Calu3 (cell line): Measurements from ENCODE around the gene HEXA. TPM values are rescaled to one million over a fixed set of nuclear protein-coding genes. Genes with fewer than 3 reads are reported as not detected.

ENCODE experiments used
- BruUV-seq: library from RNA; stranded (reverse); fragments of 400-500 nt; replicated peaks from 2 replicates; lab custom pipeline; 2021; lab: Mats Ljungman, UMichigan
- CTCF ChIA-PET: fragments of 300-600 bp; sonication (Branson Sonifier 250); formaldehyde crosslinking; loops from one replicate; lab custom pipeline; 2022; ENCODE audit warnings: antibody characterized with exemption; lab: Charles Lee
- DNase-seq: peaks from one replicate; pipeline ENCODE4 v3.0.0; 2022
- H3K27ac Mint-ChIP-seq: one replicate; pipeline ENCODE4 v1.8.0; 2022; ENCODE audit warnings: mixed read lengths; ENCODE audit not compliant: unreplicated experiment
- H3K27me3 Mint-ChIP-seq: one replicate; pipeline ENCODE4 v1.8.0; 2022; ENCODE audit warnings: mixed read lengths; ENCODE audit not compliant: unreplicated experiment
- H3K36me3 Mint-ChIP-seq: one replicate; pipeline ENCODE4 v1.8.0; 2022; ENCODE audit warnings: mild to moderate bottlenecking, moderate library complexity, mixed read lengths; ENCODE audit not compliant: insufficient read depth, unreplicated experiment
- H3K4me1 Mint-ChIP-seq: one replicate; pipeline ENCODE4 v1.8.0; 2022; ENCODE audit warnings: mild to moderate bottlenecking, low read depth, mixed read lengths; ENCODE audit not compliant: unreplicated experiment
- H3K4me3 Mint-ChIP-seq: one replicate; pipeline ENCODE4 v1.8.0; 2022; ENCODE audit warnings: mild to moderate bottlenecking, low read depth, moderate library complexity, mixed read lengths; ENCODE audit not compliant: unreplicated experiment
- H3K9me3 Mint-ChIP-seq: one replicate; pipeline ENCODE4 v1.8.0; 2022; ENCODE audit warnings: low read depth, mixed read lengths; ENCODE audit not compliant: unreplicated experiment
- CTCF ChIP-seq: fragments of 200-600 bp; IDR thresholded peaks from one replicate; pipeline ENCODE4 v1.8.0; 2022; ENCODE audit warnings: antibody characterized with exemption; ENCODE audit not compliant: unreplicated experiment
- intact Hi-C: fragments of 100-400 bp; cut with micrococcal nuclease; formaldehyde crosslinking; loops from one replicate; pipeline ENCODE4 v1.10.0; 2022; ENCODE audit not compliant: unreplicated experiment
- total RNA-seq: library from RNA; stranded (reverse); gene quantifications from 2 replicates; pipeline ENCODE4 v1.2.3, GENCODE V29; 2022

The HEXA gene
- total RNA-seq, 1 experiment from 2014 or later: 129 TPM

DNA sequence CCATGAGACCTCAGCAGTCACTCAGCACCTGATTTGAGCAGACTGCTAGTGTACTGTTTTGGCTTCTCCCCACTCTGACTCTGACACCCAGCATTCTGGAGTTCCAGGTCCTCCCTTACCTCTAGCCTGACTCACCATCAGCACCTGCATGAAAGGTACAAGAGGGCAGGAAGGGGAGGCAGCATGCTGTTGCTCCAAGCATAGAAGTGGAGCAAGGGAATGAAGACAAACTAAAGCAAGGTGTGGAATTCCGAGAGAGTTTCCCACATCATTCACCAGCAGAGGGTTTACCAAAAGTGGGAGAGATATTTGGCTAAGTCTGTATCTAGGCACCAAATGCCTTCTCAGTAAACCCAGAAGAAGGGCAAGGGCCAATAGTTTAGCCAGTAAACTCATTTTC is 21.3 kb downstream of the HEXA start:
- Mint-ChIP-seq H3K36me3 (peaks cover 20% of the 10 kb centered on the region), H3K27ac (no peak overlapping the region), H3K4me3 (no peak overlapping the region), H3K9me3 (no peaks in the 10 kb centered on the region), H3K27me3 (no peaks in the 10 kb centered on the region), H3K4me1 (peaks cover 10% of the 10 kb centered on the region)
- TF ChIP-seq CTCF: no peak
- no peak for DNase-seq
- BruUV-seq: no TSS peak
- intact Hi-C loops: no loop called here
- CTCF ChIA-PET: no interaction called here

- BruUV-seq: no TSS peak
- intact Hi-C loops: no loop called here
- Mint-ChIP-seq H3K27ac (no peak overlapping the region), H3K9me3 (no peaks in the 10 kb centered on the region), H3K4me3 (no peak overlapping the region), H3K36me3 (peaks cover 20% of the 10 kb centered on the region), H3K27me3 (no peaks in the 10 kb centered on the region), H3K4me1 (peaks cover 10% of the 10 kb centered on the region)
- DNase-seq: no peak
- no peak for TF ChIP-seq CTCF
- CTCF ChIA-PET: no interaction called here
These were observed 22.5 kb downstream of the HEXA start for GRCh38 chr15:72353266-72353665.

- CTCF ChIA-PET: no interaction called here
- Mint-ChIP-seq H3K9me3 (no peaks in the 10 kb centered on the region), H3K27me3 (no peaks in the 10 kb centered on the region), H3K27ac (no peak overlapping the region), H3K36me3 (peaks cover 6% of the 10 kb centered on the region), H3K4me1 (no peaks in the 10 kb centered on the region), H3K4me3 (no peak overlapping the region)
- BruUV-seq: no TSS peak
- no peak for TF ChIP-seq CTCF
- intact Hi-C loops: no loop called here
- no peak for DNase-seq
These were observed 30.0 kb downstream of the HEXA start for GRCh38 chr15:72345806-72346205.

DNA sequence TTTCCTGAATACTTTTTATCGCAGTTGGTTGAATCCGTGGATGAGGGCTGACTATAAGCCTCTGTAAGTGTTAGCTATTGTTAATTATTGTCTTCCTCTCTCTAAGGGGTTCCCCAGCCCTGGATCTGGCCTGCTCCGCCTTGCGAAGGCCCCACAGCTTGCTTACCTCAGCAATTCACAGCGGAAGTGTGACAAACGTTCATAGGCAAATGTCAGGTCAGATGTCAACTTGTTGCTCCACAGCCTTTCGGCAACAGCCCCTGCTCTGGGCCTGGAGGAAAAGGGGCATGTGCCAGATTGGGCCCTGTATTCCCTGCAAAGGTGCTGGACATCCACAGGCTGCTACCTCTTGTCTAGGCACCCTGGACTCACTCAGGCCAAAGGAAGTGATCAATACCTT is 30.5 kb downstream of the HEXA start:
- intact Hi-C loops: no loop called here
- H3K27me3 Mint-ChIP-seq: no peaks in the 10 kb centered on the region
- H3K36me3 Mint-ChIP-seq: peaks cover 11% of the 10 kb centered on the region
- CTCF ChIA-PET: no interaction called here
- no peak for DNase-seq
- no peak overlapping the region for H3K27ac Mint-ChIP-seq
- no TSS peak for BruUV-seq
- no peaks in the 10 kb centered on the region for H3K9me3 Mint-ChIP-seq
- H3K4me3 Mint-ChIP-seq: no peak overlapping the region
- no peak for TF ChIP-seq CTCF
- no peaks in the 10 kb centered on the region for H3K4me1 Mint-ChIP-seq
